Esophagus squamous epithelium (tissue), 5 donors: ENCODE data around the gene RFXAP. TPM values are rescaled to one million over a fixed set of nuclear protein-coding genes. Genes with fewer than 3 reads are reported as not detected.

Experiments used
- DNase-seq: peaks from one replicate; lab custom pipeline; 2025; lab: John Stamatoyannopoulos, UW
- H3K27ac ChIP-seq, 4 donors: fragments of 200-600 bp; sonication (generic); one replicate each; pipeline ENCODE4 v1.5.1; 2016 to 2019; ENCODE audit warnings: mild to moderate bottlenecking in 1 of 4
- H3K27me3 ChIP-seq, 4 donors: fragments of 200-600 bp; sonication (generic); 1 replicate in 3 of 4; 2 replicates in 1 of 4; pipeline versions ENCODE4 v1.5.1 to v1.6.0; 2017 to 2021; ENCODE audit warnings: antibody characterized with exemption in 1 of 4
- H3K36me3 ChIP-seq, 3 donors: fragments of 200-600 bp; sonication (generic); one replicate each; pipeline ENCODE4 v1.5.1; 2016 to 2019
- H3K4me1 ChIP-seq, 3 donors: fragments of 200-600 bp; sonication (generic); one replicate each; pipeline ENCODE4 v1.5.1; 2017 to 2019
- H3K4me3 ChIP-seq, 4 donors: fragments of 200-600 bp; sonication (generic); 1 replicate in 3 of 4; 2 replicates in 1 of 4; pipeline ENCODE4 v1.5.1; 2016 to 2019; ENCODE audit warnings: mild to moderate bottlenecking in 2 of 4, moderate library complexity in 1 of 4
- H3K9me3 ChIP-seq, 3 donors: fragments of 200-600 bp; sonication (generic); one replicate each; pipeline ENCODE4 v1.5.1; 2016 to 2019
- CTCF ChIP-seq, 6 experiments: fragments of 450-650 bp in 4 of 6; fragments of 200-600 bp in 2 of 6; sonication (generic) in 2 of 6; IDR thresholded peaks; one replicate each; pipeline ENCODE4 v1.5.1; 2016 to 2019; ENCODE audit warnings: antibody characterized with exemption in 6 of 6, mild to moderate bottlenecking in 4 of 6, moderate library complexity in 4 of 6
- POLR2A ChIP-seq, 4 donors: fragments of 450-650 bp; IDR thresholded peaks; one replicate each; pipeline ENCODE4 v1.6.1; 2017; ENCODE audit warnings: antibody characterized with exemption in 4 of 4, mild to moderate bottlenecking in 4 of 4, moderate library complexity in 3 of 4
- WGBS, 2 donors: methylation state at CpG; one replicate each; pipeline ENCODE4 v1.1.5; 2018; 5-methylcytosine and 5-hydroxymethylcytosine counted together
- intact Hi-C: fragments of 100-400 bp; cut with DNase I; formaldehyde crosslinking; loops from one replicate; pipeline ENCODE4 v1.15.0; 2022
- total RNA-seq, 4 donors: library from RNA; depleted of rRNA; stranded (reverse); fragments of >200 nt; gene quantifications; one replicate each; pipeline ENCODE4 v1.1.0, GENCODE V29; 2016
- donor health status: DM: yes; HTN: yes; CAD: no.

RFXAP gene
- total RNA-seq, 4 donors from 2014 or later = 0.97 to 3.8 (median 1.7) TPM

- TF ChIP-seq CTCF (IDR thresholded peaks at IDR 0.05) = no peak
- no peak for TF ChIP-seq POLR2A (IDR thresholded peaks at IDR 0.05)
- H3K4me3 ChIP-seq = no peak overlapping the region
- H3K27me3 ChIP-seq = no peaks in the 10 kb centered on the region
- intact Hi-C loops = no loop called here
- no peak overlapping the region for H3K27ac ChIP-seq
- H3K9me3 ChIP-seq = no peaks in the 10 kb centered on the region
- H3K4me1 ChIP-seq = no peaks in the 10 kb centered on the region
- WGBS, 2 donors = 70 to 88% methylated on average over 9 of the region's 10 CpGs
- peaks cover 0 to 18% (median 0%) of the 10 kb centered on the region in 3 donors for H3K36me3 ChIP-seq
- no peak for DNase-seq
These were observed 53.6 kb downstream of the RFXAP start for GRCh38 chr13:36872621-36873020.

- H3K36me3 ChIP-seq = peaks cover 0 to 26% (median 0%) of the 10 kb centered on the region in 3 donors
- WGBS, 2 donors = 79 to 86% methylated on average over 4 of the region's 4 CpGs
- no peak for TF ChIP-seq POLR2A (IDR thresholded peaks at IDR 0.05)
- no peak for TF ChIP-seq CTCF (IDR thresholded peaks at IDR 0.05)
- no peaks in the 10 kb centered on the region for H3K4me1 ChIP-seq
- H3K27me3 ChIP-seq = no peaks in the 10 kb centered on the region
- no peak for DNase-seq
- H3K4me3 ChIP-seq = no peak overlapping the region
- intact Hi-C loops = no loop called here
- no peaks in the 10 kb centered on the region for H3K9me3 ChIP-seq
- H3K27ac ChIP-seq = no peak overlapping the region
These were observed 56.4 kb downstream of the RFXAP start for GRCh38 chr13:36875431-36875830.

GRCh38 chr13:36875961-36876360, 56.9 kb downstream of the RFXAP start:
- WGBS, 2 donors = 77 to 82% methylated on average over 4 of the region's 4 CpGs
- DNase-seq = no peak
- intact Hi-C loops = no loop called here

More at GRCh38 chr13:36875961-36876360, 56.9 kb downstream of the RFXAP start:
- no peaks in the 10 kb centered on the region for H3K9me3 ChIP-seq
- H3K4me3 ChIP-seq = no peak overlapping the region
- H3K4me1 ChIP-seq = no peaks in the 10 kb centered on the region
- no peak overlapping the region for H3K27ac ChIP-seq
- H3K27me3 ChIP-seq = no peaks in the 10 kb centered on the region
- H3K36me3 ChIP-seq = peaks cover 0 to 21% (median 0%) of the 10 kb centered on the region in 3 donors
- no peak for TF ChIP-seq POLR2A (IDR thresholded peaks at IDR 0.05)
- no peak for TF ChIP-seq CTCF (IDR thresholded peaks at IDR 0.05)

Other genes starting within 250 kb of the RFXAP start
- not detected for gene SERTM1, start 145.2 kb upstream of the RFXAP start, total RNA-seq
- gene SMAD9, start 101.0 kb downstream of the RFXAP start, total RNA-seq = 1 to 10 TPM in 3 of 4 donors, under 1 TPM in 1; 0.88 to 7.8 (median 2.9) TPM
- gene ALG5, start 180.1 kb downstream of the RFXAP start, total RNA-seq = 10 to 100 TPM; 15.0 to 43.1 (median 23.3) TPM
- gene EXOSC8, start 181.6 kb downstream of the RFXAP start, total RNA-seq = 10 to 100 TPM; 12.4 to 33.0 (median 28.1) TPM
- gene SUPT20H, start 240.5 kb downstream of the RFXAP start, total RNA-seq = 10 to 100 TPM; 18.1 to 40.2 (median 27.1) TPM